Thyroid gland (tissue), 4 donors: Measurements from ENCODE around the gene SF3B2. TPM values are rescaled to one million over a fixed set of nuclear protein-coding genes. Genes with fewer than 3 reads are reported as not detected.

ENCODE experiments used
- total RNA-seq, 4 donors: library from RNA; depleted of rRNA; stranded (reverse); fragments of >200 nt; gene quantifications; one replicate each; pipeline ENCODE4 v1.2.3, GENCODE V29; 2016

The SF3B2 gene
- total RNA-seq, 4 donors from 2014 or later: 149 to 231 (median 158) TPM

Other genes with a start within 250 kb of the SF3B2 start
- gene SNX32, start 218.4 kb upstream of the SF3B2 start, total RNA-seq: under 1 TPM in 1 of 4 donors, not detected in 3; 0.45 TPM
- 100 to 1,000 TPM; 330 to 581 (median 494) TPM for gene CFL1, start 194.2 kb upstream of the SF3B2 start, total RNA-seq
- 10 to 100 TPM; 31.8 to 61.9 (median 42.5) TPM for gene MUS81, start 191.9 kb upstream of the SF3B2 start, total RNA-seq
- 100 to 1,000 TPM in 2 of 4 donors, 10 to 100 TPM in 2; 70.7 to 125 (median 91.4) TPM for gene EFEMP2, start 179.6 kb upstream of the SF3B2 start, total RNA-seq
- 1 to 10 TPM in 3 of 4 donors, under 1 TPM in 1; 0.67 to 7.6 (median 2.7) TPM for gene CTSW, start 172.5 kb upstream of the SF3B2 start, total RNA-seq
- 100 to 1,000 TPM in 2 of 4 donors, 10 to 100 TPM in 2; 65.9 to 128 (median 109) TPM for gene FIBP, start 163.9 kb upstream of the SF3B2 start, total RNA-seq
- 10 to 100 TPM; 29.8 to 73.8 (median 42.9) TPM for gene CCDC85B, start 161.7 kb upstream of the SF3B2 start, total RNA-seq
- 1 to 10 TPM in 3 of 4 donors, under 1 TPM in 1; 0.33 to 1.6 (median 1.5) TPM for gene FOSL1, start 152.0 kb upstream of the SF3B2 start, total RNA-seq
- gene C11orf68, start 133.3 kb upstream of the SF3B2 start, total RNA-seq: 10 to 100 TPM; 17.7 to 27.1 (median 20.9) TPM
- gene DRAP1, start 132.9 kb upstream of the SF3B2 start, total RNA-seq: 100 to 1,000 TPM in 3 of 4 donors, 10 to 100 TPM in 1; 82.0 to 184 (median 132) TPM
- under 1 TPM in 1 of 4 donors, not detected in 3; 0.33 TPM for gene TSGA10IP, start 106.9 kb upstream of the SF3B2 start, total RNA-seq
- gene SART1, start 90.6 kb upstream of the SF3B2 start, total RNA-seq: 10 to 100 TPM; 22.2 to 46.1 (median 24.2) TPM
- 10 to 100 TPM; 25.3 to 39.4 (median 28.3) TPM for gene EIF1AD, start 50.2 kb upstream of the SF3B2 start, total RNA-seq
- gene BANF1, start 49.9 kb upstream of the SF3B2 start, total RNA-seq: 10 to 100 TPM; 66.9 to 86.7 (median 78.3) TPM
- gene CST6, start 40.4 kb upstream of the SF3B2 start, total RNA-seq: 10 to 100 TPM in 3 of 4 donors, 1 to 10 TPM in 1; 7.1 to 53.1 (median 30.6) TPM
- not detected for gene CATSPER1, start 25.9 kb upstream of the SF3B2 start, total RNA-seq
- 100 to 1,000 TPM in 2 of 4 donors, 10 to 100 TPM in 2; 49.2 to 154 (median 118) TPM for gene GAL3ST3, start 3.2 kb upstream of the SF3B2 start, total RNA-seq
- gene PACS1, start 17.9 kb downstream of the SF3B2 start, total RNA-seq: 10 to 100 TPM; 39.6 to 67.7 (median 59.7) TPM
- gene KLC2, start 205.3 kb downstream of the SF3B2 start, total RNA-seq: 10 to 100 TPM; 13.0 to 26.0 (median 15.9) TPM
- 100 to 1,000 TPM; 122 to 166 (median 130) TPM for gene RAB1B, start 216.3 kb downstream of the SF3B2 start, total RNA-seq
- gene CNIH2, start 225.8 kb downstream of the SF3B2 start, total RNA-seq: not detected
- 100 to 1,000 TPM in 3 of 4 donors, 10 to 100 TPM in 1; 77.7 to 168 (median 118) TPM for gene YIF1A, start 236.8 kb downstream of the SF3B2 start, total RNA-seq
- 1 to 10 TPM in 1 of 4 donors, under 1 TPM in 2, not detected in 1; 0.20 to 1.1 (median 0.22) TPM for gene TMEM151A, start 239.5 kb downstream of the SF3B2 start, total RNA-seq